Fibroblast of gingiva (primary cell): ENCODE results near the gene RGS6.

Experiments used
- DNase-seq: peaks from one replicate; pipeline ENCODE4 v3.0.0-alpha.2; 2011; ENCODE audit warnings: low read depth

Gene RGS6

DNA sequence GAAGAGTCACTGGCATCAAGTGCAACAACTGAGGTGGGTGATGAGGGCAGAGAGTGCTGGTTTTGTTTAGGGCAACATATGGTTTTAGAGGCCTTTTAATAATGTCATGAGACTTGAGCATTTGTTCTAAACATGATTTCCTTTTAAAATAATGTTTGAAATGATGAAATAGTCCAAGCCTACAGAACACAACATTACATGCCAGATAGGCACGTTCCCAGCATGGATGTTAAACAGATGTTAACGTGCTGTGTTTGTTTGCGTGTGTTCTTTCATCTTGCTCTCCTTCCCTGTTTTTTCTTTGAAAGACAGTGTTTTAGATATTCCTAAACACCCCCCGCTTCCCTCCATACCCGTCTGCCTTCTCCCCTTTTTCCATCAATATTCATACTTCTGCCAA, 82.3 kb downstream of the RGS6 start:
- no peak for DNase-seq

DNA sequence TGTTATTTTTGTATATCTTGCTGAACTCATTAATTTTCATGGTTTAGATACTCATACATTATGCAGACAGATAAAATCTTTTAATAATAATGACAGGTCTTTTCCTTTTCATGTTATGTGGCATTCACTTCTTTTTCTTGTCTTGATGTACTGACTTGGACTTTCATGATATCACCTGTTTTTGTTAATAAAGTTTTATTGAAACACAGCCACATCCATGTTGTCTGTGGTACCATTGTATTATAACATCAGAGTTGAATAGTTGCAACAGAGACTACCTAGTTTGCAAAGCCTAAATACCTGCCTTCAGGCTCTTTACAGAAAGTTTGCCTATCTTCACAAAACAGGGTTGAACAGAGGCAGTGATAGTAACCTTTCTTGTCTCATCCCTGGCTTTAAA, 85.1 kb downstream of the RGS6 start:
- no peak for DNase-seq

DNA sequence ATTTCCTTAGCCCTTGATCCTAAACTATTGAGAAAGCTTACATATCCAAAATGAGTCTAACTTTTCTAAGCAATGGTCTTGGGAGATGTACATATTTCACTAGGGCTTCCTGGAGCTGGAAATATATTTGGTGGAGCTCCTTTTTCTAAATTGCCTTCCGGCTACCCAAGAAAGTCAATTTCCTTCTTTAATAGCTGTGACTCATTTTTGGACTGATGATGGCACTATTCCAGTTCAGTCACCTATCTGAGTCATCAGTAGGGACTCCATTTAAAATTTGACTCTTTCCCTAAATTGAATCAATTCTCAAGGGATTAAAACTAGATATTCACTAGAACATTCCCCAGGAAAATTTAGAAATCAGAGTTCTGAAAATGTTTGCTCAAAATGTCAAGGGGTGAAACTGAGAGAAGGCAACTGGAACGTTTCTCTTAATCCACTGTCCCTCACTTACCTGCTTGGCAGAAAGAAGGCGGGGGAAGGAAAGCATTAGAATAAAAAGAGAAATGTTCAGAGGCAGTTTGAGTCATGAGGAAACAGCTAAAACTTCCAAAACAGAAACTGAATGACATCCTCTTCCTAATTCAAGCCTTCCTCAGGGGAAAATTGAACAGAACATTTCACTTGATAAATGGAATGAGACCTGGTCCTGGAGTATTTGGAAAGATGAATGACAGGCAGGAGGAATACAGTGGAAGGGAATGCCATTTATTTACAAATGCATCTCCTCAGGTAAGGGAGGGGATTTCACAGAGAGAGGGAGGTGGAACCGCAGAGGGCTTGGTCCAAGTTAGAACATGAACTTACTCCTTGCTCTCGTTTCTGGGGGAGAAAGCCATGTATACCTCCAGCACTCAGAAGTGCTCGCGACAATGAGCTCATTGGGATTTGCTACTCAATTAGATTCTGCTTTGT, 91.2 kb downstream of the RGS6 start:
- DNase-seq: no peak

DNA sequence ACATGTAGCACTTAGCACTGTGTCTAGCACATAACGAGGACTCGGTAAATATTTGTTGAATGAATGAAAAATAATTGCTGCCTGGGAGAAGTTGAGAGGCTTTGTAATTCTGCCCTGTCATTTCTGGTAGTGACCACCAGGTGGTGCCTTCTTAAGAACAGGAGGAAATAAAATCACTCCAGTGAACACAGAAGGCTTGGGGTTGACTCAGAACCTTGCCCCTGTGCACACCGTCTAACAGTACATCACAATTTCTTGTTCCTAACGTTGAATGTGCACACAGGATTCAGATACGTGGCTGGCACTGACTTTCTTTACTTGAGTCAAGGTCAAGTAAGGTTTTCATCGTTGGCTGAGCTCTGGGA, 91.8 kb downstream of the RGS6 start:
- DNase-seq: no peak

DNA sequence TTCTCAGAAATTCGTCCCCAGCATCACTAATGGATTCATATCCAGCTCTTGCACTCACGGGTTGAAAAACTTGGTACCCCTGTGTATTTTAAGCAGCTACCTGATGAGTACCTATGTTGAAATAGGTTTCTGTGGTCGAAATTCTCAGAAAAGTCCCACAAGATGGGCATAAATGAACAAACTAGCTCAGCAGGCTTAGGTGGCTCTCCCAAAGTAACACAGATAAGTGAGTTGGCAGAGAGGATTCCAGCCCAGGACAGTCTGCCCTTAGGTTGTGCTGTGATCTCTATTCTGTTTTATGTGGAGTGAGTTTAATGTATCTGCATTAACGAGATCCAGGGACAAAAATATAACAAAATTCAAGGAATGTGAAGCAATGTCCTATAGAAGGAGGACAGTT, 92.3 kb downstream of the RGS6 start:
- no peak for DNase-seq

DNA sequence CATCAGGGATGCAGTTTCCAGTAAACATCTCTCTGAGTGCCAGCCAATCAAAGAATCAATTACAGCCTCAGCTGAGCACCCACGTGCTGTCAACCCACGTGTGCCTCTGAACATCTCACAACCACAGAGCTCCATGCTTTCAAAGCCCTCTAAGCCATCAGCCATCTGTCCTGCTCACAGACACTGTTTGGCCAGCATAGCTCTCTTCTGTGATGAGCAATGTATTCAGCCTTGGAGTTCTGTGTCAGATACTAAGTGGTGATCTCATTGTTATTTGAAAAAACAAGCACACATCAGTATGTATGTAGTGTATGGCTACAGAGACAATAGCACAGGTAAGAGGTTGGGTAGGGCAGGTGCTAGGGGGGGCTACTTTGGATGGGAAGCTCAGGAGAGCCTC, 94.3 kb downstream of the RGS6 start:
- DNase-seq: no peak

DNA sequence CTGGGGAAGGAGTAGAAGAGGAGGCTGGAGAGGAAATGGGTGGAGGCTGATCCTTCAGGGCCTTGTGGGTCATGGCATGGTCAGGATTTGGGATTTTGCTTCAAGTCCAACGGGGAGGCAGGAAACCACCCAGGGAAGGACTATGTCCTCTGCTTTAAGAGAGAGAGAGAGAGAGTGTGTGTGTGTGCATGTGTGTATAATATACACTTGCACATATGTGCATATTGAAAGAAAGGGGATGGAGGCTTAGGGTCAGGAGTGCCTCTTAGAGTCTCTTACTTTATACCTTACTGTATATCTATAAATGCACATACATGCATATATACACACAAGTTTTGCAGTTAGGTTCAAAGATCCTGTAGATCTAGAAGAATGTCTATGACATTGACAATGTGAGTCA, 94.8 kb downstream of the RGS6 start:
- DNase-seq: no peak

DNA sequence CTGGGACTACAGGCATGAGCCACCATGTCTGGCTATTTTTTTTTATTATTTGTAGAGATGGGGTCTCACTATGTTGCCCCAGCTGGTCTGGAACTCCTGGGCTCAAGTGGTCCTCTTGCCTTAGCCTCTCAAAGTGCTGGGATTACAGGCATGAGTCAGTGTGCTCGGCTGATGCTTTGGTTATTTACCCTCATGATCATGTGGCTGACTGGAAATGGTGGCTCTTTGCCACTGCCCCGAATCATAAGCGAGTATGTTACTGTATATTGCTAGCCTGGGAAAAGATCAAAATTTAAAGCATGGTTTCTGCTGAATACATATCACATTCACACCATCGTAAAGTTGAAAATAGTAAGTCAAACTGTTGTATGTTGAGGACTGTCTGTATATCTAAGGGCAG, 101.1 kb downstream of the RGS6 start:
- no peak for DNase-seq

DNA sequence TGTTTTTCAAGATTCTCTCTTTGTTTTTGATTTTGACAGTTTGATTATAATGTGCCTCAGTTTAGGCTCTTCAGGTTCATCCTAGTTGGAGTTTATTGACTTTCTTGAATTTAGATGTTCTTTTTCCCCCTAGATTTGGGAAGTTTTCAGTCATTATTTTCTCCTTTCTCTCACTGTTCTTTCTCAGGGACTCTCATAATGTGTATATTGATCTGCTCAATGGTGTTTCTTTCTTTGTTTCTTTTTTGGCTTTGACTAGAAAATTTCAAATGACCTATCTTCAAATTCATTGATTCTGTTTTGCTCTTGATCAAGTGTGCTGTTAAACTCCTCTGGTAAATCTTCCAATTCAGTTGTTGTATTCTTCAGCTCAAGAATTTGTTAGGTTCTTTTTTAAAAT, 108.3 kb downstream of the RGS6 start:
- DNase-seq: no peak

DNA sequence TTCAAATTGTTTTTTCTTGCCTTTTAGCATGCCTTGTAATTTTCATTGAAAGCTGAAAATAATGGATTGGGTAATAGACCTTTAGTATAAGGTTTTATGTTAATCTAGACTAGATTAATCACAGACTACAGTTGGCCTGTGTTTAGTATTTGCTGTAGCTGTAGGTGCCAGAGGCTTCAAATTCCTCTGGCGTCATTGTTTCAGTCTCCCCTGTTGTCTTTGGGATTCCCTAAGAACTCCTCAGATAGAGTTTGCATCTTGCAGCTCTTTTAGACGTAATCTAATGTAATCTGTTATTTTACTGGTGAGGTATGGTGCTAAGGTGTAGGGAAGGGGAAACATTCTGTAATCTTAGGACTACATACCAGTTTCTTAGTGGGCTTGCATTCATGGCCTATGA, 113.0 kb downstream of the RGS6 start:
- no peak for DNase-seq

DNA sequence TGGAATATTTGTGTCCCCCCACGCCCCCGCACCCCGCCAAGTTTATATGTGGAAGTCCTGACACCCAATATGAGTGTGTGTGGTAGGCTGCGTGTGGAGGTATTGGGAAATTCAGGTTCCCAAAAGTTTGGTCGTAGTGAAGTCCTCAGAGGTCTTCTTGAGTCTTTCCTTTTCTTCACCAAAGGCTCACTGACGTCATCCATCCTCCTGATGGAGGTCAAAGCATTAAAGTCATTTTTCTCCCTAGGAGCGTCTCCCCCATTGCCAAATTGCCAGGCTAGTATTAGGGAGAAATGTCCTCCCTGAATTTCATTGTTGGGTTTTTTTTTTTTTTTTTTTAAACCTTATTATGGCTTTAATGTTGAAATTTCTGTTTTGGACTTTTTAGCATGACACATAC, 113.7 kb downstream of the RGS6 start:
- DNase-seq: no peak

DNA sequence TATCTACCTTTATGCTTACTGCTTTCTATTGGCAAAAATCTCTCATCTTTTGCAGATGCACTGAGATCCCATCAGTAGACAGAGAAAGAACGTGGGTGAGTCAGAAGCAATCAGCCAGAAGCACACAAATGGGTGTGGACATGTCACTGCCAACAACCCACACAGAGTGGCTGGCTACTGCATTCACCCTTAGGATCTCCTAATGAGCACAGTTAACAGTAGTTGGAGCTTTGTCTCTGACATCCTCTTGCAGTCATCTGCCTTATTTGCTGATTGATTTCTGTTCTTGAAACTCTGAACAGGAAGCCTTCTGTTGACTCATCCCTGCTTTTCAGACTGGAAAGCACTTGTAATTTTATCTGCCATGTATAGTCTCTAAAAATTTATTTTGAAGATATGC, 117.2 kb downstream of the RGS6 start:
- DNase-seq: no peak

DNA sequence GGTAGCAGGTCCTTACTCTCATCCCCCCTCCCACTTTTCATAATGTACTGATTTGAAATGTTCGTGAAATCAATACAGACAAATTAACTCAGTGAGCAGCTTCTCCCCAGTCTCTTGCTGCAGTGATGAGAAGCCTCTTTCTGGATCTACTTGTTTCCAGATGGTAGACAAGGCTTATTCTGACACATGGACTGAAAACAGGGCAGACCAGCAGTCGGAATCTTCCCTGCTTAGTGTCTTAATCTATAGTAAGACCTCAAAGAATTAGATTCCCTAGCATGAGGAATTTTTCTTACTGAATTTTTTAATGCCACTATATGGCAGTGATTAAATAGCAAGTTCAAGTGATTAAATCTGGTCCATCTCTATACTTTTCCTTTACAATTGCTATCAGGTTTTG, 120.1 kb downstream of the RGS6 start:
- DNase-seq: no peak

DNA sequence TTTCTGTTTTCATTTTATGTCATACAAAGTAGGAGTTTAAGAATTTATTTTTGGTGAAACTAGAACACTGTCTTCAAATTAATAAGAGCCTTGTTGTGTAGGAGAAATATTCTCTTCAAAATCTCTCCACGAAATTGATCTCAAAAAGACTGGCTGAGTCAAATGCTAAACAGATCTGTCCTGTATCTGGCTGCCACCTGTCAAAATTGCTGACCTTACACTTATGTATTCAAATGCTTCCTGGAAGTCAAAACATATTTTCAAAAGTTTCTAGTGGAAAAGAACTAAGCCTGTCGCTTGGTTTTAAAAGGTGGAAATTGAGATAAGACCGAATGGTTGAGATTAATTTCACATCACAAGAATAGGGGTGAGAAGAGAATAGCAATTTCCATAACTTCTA, 121.4 kb downstream of the RGS6 start:
- no peak for DNase-seq

DNA sequence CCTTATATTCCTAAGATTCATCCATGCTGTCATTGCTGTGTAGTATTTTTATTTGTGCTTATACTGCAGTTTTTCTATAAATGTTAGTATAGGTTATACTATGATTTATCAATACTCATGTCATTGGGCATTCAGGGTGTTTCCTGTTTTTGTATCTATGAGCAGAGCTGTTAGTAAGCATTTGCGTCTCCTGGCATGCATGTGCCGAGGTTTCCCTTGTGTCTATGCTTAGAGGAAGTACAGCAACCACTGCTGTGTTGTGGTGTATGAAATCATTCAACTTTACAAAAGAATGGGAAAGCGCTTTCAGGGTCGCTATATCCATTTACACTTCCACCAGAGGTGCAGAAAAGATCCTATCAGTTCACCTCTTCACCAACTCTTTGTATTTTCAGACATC, 122.7 kb downstream of the RGS6 start:
- no peak for DNase-seq

DNA sequence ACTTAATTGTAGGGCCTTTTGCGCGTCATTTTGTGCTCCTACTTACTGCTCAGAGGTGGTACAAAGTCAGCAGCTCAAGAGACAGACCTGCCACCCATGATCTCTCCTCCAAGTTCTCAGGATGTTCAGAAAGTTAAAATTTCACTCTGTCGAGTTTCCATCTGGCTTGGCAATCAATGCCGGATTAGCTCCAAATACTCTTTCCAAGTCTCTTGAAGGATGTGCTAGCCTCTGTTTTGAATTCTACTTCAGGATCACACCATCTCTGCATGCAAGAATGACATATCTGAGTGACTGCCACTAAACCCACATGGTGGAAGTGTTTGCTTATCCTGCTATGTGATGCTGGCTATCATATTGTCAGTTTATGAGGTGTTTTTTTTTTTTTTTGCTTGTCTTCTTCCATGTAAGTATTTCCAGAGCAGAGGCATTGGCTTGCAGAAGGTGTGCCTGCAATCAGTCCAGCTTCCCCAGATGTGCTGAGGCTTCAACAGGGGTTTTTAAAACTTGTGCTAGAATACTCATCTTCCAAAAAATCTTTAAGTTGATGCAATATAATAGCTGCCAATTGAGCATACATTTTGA, 125.6 kb downstream of the RGS6 start:
- DNase-seq: no peak

DNA sequence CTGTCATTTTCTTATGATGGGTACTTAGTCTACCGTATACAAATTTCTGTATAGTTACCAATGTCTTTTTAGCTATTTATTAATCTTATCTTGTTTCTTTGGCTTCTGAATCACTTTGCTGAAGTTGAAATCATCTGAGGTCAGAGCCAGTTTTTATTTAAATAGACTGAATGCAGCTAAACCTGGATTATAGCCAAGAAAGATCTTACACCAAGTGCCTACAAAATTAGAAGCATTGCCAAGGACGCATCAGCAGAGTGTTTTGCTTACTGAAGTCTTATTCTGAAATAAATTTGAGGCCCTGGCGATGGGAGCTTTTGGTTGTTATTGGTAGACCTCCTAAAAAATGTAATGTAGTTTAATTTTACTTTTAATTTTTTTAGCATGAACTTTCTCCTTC, 128.2 kb downstream of the RGS6 start:
- no peak for DNase-seq

DNA sequence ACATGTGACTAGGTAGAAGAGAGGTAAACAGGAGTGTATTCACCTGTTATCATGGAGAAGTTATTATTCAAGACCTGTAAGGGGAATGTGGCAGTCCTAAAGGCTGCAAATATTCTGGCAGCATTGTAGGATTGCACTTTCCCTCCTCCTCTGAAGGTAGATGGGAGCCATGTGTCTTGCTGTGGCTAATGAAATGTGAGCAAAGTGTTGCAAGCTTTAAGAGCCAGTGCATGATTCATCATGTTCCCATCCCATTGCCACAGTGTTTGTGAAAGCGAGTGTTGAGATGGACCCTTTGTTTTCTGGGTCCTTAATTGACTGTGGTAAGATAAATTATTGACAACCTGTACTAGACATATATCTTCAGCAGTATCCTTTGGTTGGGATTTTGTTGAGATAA, 128.7 kb downstream of the RGS6 start:
- DNase-seq: no peak

DNA sequence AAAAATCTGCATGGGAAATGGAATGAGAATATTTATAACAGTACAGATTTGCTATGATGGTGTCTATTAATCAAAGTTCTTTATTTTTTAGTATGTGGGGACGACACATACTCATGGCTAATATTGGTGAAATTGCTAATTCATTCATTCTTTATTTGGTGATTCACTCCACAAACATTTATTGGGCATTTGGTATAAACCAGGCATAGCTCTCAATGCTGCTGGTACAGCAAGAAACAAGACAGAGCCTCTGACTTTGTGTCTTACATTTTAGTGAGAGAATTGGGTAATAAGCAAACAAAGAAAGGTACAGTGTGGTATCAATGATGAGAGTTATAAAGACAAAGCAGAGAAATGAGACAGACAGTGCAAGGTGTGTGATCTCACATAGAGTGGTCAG, 129.5 kb downstream of the RGS6 start:
- DNase-seq: no peak

DNA sequence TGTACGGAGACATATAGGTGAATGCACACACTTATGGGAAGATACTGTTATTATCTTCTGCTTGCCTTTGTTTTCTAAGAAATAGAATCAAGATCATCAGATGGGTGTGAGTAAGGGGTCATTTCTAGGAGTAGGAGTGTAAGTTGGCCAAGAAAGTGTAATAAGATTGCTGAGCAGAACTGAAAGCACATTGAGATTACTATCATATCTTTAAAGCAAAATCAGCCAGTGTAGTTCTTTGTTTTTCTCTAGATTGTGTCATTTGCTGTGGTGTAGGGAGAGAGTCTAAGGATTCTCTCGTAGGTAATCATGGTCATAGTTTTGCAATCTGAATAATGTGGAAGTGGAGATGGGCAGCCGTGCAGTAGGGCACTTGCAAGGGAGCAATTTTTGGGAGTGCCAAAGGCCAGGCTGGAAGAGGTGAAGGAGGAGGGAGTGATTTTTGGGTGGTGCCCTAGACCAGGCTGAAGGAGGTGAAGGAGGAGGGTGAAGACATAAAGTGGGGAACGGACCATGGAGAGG, 131.6 kb downstream of the RGS6 start:
- no peak for DNase-seq

DNA sequence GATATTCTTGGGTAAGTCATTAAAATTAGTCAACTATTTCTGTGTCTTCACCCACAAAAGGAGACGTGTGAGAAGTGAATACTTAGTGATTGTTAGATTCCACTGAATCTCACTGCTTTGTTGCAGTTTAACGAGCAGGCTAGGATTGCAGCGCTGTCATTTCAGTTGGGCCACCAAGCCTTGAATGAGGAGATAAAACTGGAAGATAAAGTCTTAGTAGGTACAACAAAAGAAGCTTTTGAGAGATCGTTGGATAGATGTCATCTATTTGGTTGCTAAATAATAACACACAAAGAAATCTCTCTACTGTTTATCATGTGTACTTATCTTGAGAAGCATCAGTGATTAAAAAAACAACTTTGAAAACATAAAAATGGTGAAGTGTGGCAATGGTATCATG, 132.3 kb downstream of the RGS6 start:
- DNase-seq: no peak

DNA sequence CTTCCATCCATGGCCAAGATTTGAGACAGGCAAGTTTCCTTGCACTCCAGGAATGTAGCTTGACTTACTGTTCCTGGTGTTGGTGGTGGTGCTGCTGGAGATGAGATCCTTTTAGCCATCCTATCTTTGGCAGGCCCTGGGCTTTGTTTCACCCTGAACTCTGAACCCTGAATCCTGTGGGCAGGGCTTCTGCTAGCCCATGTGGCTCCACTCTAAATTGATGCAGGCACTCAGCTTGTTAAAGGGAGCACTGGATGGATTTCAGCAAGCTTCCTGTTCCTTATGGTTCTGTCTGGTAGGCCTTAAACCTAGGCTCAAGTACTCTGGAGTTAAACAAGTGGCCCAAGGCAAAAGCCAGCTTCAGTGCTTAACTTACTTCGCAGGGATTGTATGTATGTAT, 138.2 kb downstream of the RGS6 start:
- no peak for DNase-seq

DNA sequence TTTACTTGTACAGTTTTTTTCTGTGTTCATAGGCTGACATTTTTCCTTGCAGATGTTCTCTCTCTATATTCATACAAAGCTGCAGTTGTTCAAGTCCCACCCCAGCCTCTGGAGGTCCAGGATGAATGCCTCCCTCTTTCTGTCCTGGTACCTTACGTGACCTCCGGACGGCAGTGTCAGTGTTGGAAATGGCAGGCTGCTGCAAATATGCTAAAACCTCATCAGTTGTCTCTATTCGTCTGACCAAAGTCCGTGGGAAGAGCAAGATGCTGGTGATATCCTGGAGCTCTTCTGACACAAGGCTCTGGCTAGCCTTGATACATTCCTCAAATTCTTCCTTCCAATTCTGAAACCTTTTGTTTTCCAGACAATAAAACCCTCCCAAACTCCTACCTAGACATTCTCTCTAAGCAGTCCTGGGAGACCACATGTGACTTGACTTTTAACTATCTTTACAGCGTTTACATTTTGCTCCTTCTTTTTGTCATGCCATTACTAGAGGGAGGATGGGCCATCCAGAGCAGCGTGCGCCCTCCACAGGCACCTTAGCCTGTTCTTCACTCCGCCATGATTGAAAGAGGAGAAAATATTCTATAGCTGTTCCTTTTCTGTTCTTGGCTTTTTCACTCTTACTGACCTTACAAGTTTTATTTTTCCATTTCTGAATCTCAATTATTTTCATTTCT, 143.6 kb downstream of the RGS6 start:
- no peak for DNase-seq
